ES-I3 (cell line): ENCODE data around the gene ANKMY1.

Experiments used
- H3K36me3 ChIP-seq: 2 replicates; pipeline ENCODE4 v1.6.1; 2013; ENCODE audit warnings: mild to moderate bottlenecking, low read length, control low read depth, moderate library complexity; ENCODE audit not compliant: insufficient read depth
- H3K4me1 ChIP-seq: 2 replicates; pipeline ENCODE4 v1.6.1; 2013; ENCODE audit warnings: mild to moderate bottlenecking, control low read depth, low read length; ENCODE audit not compliant: insufficient read depth
- H3K9ac ChIP-seq: 2 replicates; pipeline ENCODE4 v1.6.1; 2013; ENCODE audit warnings: low read depth, mild to moderate bottlenecking, low read length, moderate library complexity
- H3K9me3 ChIP-seq: 2 replicates; pipeline ENCODE4 v1.6.1; 2013; ENCODE audit warnings: mild to moderate bottlenecking, low read length, moderate library complexity; ENCODE audit not compliant: control insufficient read depth, insufficient read depth

ANKMY1 gene

GRCh38 chr2:240478346-240479110 lies 79.3 kb downstream of the ANKMY1 start:
- H3K36me3 ChIP-seq: no peaks in the 10 kb centered on the region
- H3K9ac ChIP-seq: no peak overlapping the region
- H3K9me3 ChIP-seq: no peaks in the 10 kb centered on the region
- no peaks in the 10 kb centered on the region for H3K4me1 ChIP-seq

GRCh38 chr2:240477916-240478315 lies 79.9 kb downstream of the ANKMY1 start:
- no peaks in the 10 kb centered on the region for H3K36me3 ChIP-seq
- H3K4me1 ChIP-seq: no peaks in the 10 kb centered on the region
- no peaks in the 10 kb centered on the region for H3K9me3 ChIP-seq
- H3K9ac ChIP-seq: no peak overlapping the region

- Histone ChIP-seq H3K4me1 (no peaks in the 10 kb centered on the region), H3K36me3 (no peaks in the 10 kb centered on the region), H3K9me3 (no peaks in the 10 kb centered on the region), H3K9ac (no peak overlapping the region)
These were observed 84.6 kb downstream of the ANKMY1 start for GRCh38 chr2:240473211-240473610.

- H3K9ac ChIP-seq: no peak overlapping the region
- H3K9me3 ChIP-seq: no peaks in the 10 kb centered on the region
- no peaks in the 10 kb centered on the region for H3K4me1 ChIP-seq
- no peaks in the 10 kb centered on the region for H3K36me3 ChIP-seq
These were observed 85.6 kb downstream of the ANKMY1 start for GRCh38 chr2:240472078-240472790.

GRCh38 chr2:240469740-240470139 lies 88.0 kb downstream of the ANKMY1 start:
- no peak overlapping the region for H3K9ac ChIP-seq
- H3K36me3 ChIP-seq: peaks cover 3% of the 10 kb centered on the region; the same call in 1 of the 2 replicates
- H3K9me3 ChIP-seq: no peaks in the 10 kb centered on the region
- no peaks in the 10 kb centered on the region for H3K4me1 ChIP-seq

- Histone ChIP-seq H3K4me1 (no peaks in the 10 kb centered on the region), H3K9ac (no peak overlapping the region), H3K9me3 (no peaks in the 10 kb centered on the region), H3K36me3 (peaks cover 3% of the 10 kb centered on the region; the same call in 1 of the 2 replicates)
These were observed 88.5 kb downstream of the ANKMY1 start for GRCh38 chr2:240469239-240469636.

- Histone ChIP-seq H3K9me3 (no peaks in the 10 kb centered on the region), H3K9ac (no peak overlapping the region), H3K4me1 (no peaks in the 10 kb centered on the region)
These were observed 89.2 kb downstream of the ANKMY1 start for GRCh38 chr2:240468303-240469238.

GRCh38 chr2:240467659-240468302 lies 90.0 kb downstream of the ANKMY1 start:
- H3K9ac ChIP-seq: no peak overlapping the region
- H3K9me3 ChIP-seq: no peaks in the 10 kb centered on the region
- no peaks in the 10 kb centered on the region for H3K4me1 ChIP-seq
- H3K36me3 ChIP-seq: peaks cover 6% of the 10 kb centered on the region; the same call in 1 of the 2 replicates

More at GRCh38 chr2:240468303-240469238, 89.2 kb downstream of the ANKMY1 start:
- H3K36me3 ChIP-seq: peaks cover 6% of the 10 kb centered on the region; the same call in 1 of the 2 replicates

GRCh38 chr2:240467149-240467642 lies 90.6 kb downstream of the ANKMY1 start:
- no peaks in the 10 kb centered on the region for H3K9me3 ChIP-seq
- no peaks in the 10 kb centered on the region for H3K4me1 ChIP-seq
- H3K36me3 ChIP-seq: peaks cover 6% of the 10 kb centered on the region; the same call in 1 of the 2 replicates
- H3K9ac ChIP-seq: no peak overlapping the region

- no peaks in the 10 kb centered on the region for H3K9me3 ChIP-seq
- H3K4me1 ChIP-seq: no peaks in the 10 kb centered on the region
- H3K9ac ChIP-seq: no peak overlapping the region
- peaks cover 6% of the 10 kb centered on the region; the same call in 1 of the 2 replicates for H3K36me3 ChIP-seq
These were observed 91.1 kb downstream of the ANKMY1 start for GRCh38 chr2:240466579-240467148.

- Histone ChIP-seq H3K9me3 (no peaks in the 10 kb centered on the region), H3K4me1 (no peaks in the 10 kb centered on the region), H3K9ac (no peak overlapping the region), H3K36me3 (peaks cover 6% of the 10 kb centered on the region; the same call in 1 of the 2 replicates)
These were observed 91.8 kb downstream of the ANKMY1 start for GRCh38 chr2:240465765-240466578.

GRCh38 chr2:240465268-240465764 lies 92.5 kb downstream of the ANKMY1 start:
- peaks cover 6% of the 10 kb centered on the region; the same call in 1 of the 2 replicates for H3K36me3 ChIP-seq
- no peaks in the 10 kb centered on the region for H3K9me3 ChIP-seq
- H3K9ac ChIP-seq: no peak overlapping the region
- H3K4me1 ChIP-seq: no peaks in the 10 kb centered on the region
